Endothelial cell of umbilical vein (primary cell): Measurements from ENCODE around the gene PRCD. TPM values are rescaled to one million over a fixed set of nuclear protein-coding genes. Genes with fewer than 3 reads are reported as not detected.
A peak's percentile ranks its signal among the peaks of the same experiment; 100 is the strongest.

Source experiments
- BruUV-seq: library from RNA; stranded (reverse); fragments of 400-500 nt; replicated peaks from 2 replicates; lab custom pipeline; 2021; lab: Mats Ljungman, UMichigan
- CTCF ChIA-PET: fragments of 300-600, 350-600 bp; sonication (Branson Sonifier 250); formaldehyde crosslinking; loops from one replicate; lab custom pipeline; 2021; ENCODE audit warnings: antibody characterized with exemption, inconsistent platforms; lab: Charles Lee
- POLR2A ChIA-PET: fragments of 300-600, 350-600 bp; sonication (Branson Sonifier 250); formaldehyde crosslinking; loops from one replicate; lab custom pipeline; 2021; ENCODE audit warnings: antibody characterized with exemption, inconsistent platforms; lab: Charles Lee
- DNase-seq: peaks from one replicate; pipeline ENCODE4 v3.0.0-alpha.2; 2011; ENCODE audit warnings: low read depth, low spot score
- FAIRE-seq: peaks from 2 replicates; lab custom pipeline; 2011; peaks lifted over from hg19 to GRCh38; lab: Jason Lieb, UNC
- H2AFZ ChIP-seq: 2 replicates; pipeline ENCODE4 v1.6.0; 2012; ENCODE audit warnings: low read depth, low read length, control low read depth, inconsistent platforms
- H3K27ac ChIP-seq: 2 replicates; pipeline ENCODE4 v1.5.1; 2011; ENCODE audit warnings: low read depth, mild to moderate bottlenecking, control low read depth, low read length, moderate library complexity; ENCODE audit not compliant: insufficient read depth
- H3K27me3 ChIP-seq, 2 experiments: 2 replicates each; pipeline versions ENCODE4 v1.6.0 to v1.6.1; 2011; ENCODE audit warnings: low read length in 2 of 2, mixed read lengths in 1 of 2; ENCODE audit not compliant: control insufficient read depth in 2 of 2, insufficient read depth in 2 of 2
- H3K36me3 ChIP-seq, 2 experiments: 2 replicates in 1 of 2; 3 replicates in 1 of 2; pipeline ENCODE4 v1.5.1; 2011; ENCODE audit warnings: low read length in 2 of 2, mild to moderate bottlenecking in 1 of 2, moderate library complexity in 1 of 2; ENCODE audit not compliant: control insufficient read depth in 2 of 2, insufficient read depth in 2 of 2; ENCODE audit errors: extremely low read depth in 1 of 2
- H3K4me1 ChIP-seq: 3 replicates; pipeline ENCODE4 v1.5.1; 2011; ENCODE audit warnings: mild to moderate bottlenecking, low read length; ENCODE audit not compliant: control insufficient read depth, insufficient read depth; ENCODE audit errors: extremely low read depth
- H3K4me2 ChIP-seq: 2 replicates; pipeline ENCODE4 v1.6.1; 2011; ENCODE audit warnings: low read length, control low read depth, mixed read lengths; ENCODE audit not compliant: insufficient read depth
- H3K4me3 ChIP-seq, 3 experiments: fragments of 200-600 bp in 1 of 3; sonication (generic), shearing (Covaris generic) in 1 of 3; replicated peaks in 1 of 3; 2 replicates each; pipeline ENCODE4 v1.5.1; 2011 to 2016; ENCODE audit warnings: control low read depth in 3 of 3, low read length in 3 of 3, mild to moderate bottlenecking in 2 of 3, inconsistent platforms in 1 of 3, low read depth in 1 of 3, moderate library complexity in 1 of 3; ENCODE audit not compliant: insufficient read depth in 1 of 3
- H3K79me2 ChIP-seq: 2 replicates; pipeline ENCODE4 v1.6.0; 2012; ENCODE audit warnings: low read length, inconsistent platforms; ENCODE audit not compliant: control insufficient read depth, insufficient read depth
- H3K9ac ChIP-seq: replicated peaks from 2 replicates; pipeline ENCODE3; 2011; ENCODE audit warnings: low read length, control low read depth; ENCODE audit not compliant: insufficient read depth; ENCODE audit errors: extremely low read depth
- H3K9me1 ChIP-seq: replicated peaks from 3 replicates; pipeline ENCODE4 v1.6.0; 2011; ENCODE audit warnings: mild to moderate bottlenecking, low read length; ENCODE audit not compliant: control insufficient read depth, insufficient read depth; ENCODE audit errors: extremely low read depth
- H3K9me3 ChIP-seq: replicated peaks from 2 replicates; pipeline ENCODE4 v1.5.1; 2012; ENCODE audit warnings: low read length, inconsistent platforms; ENCODE audit not compliant: control insufficient read depth, insufficient read depth
- H4K20me1 ChIP-seq: replicated peaks from 2 replicates; pipeline ENCODE3; 2011; ENCODE audit warnings: mild to moderate bottlenecking, low read length; ENCODE audit not compliant: control insufficient read depth, insufficient read depth; ENCODE audit errors: extremely low read depth
- CTCF ChIP-seq, 2 donors: IDR thresholded peaks; 1 replicate in 1 of 2; 2 replicates in 1 of 2; pipeline ENCODE4 v1.5.1; 2011; ENCODE audit warnings: low read length in 2 of 2, mild to moderate bottlenecking in 2 of 2, moderate library complexity in 2 of 2, control low read depth in 1 of 2, inconsistent platforms in 1 of 2, low read depth in 1 of 2; ENCODE audit not compliant: insufficient read depth in 1 of 2; ENCODE audit errors: extremely low read depth in 1 of 2
- EZH2 ChIP-seq: IDR thresholded peaks from 2 replicates; pipeline ENCODE4 v1.6.1; 2012; ENCODE audit warnings: borderline replicate concordance, low read depth, mild to moderate bottlenecking, moderate library complexity, low read length, inconsistent platforms; ENCODE audit not compliant: severe bottlenecking
- FOS ChIP-seq: IDR thresholded peaks from 2 replicates; pipeline ENCODE4 v1.6.1; 2011; ENCODE audit warnings: mild to moderate bottlenecking, low read length, moderate library complexity, borderline replicate concordance; ENCODE audit not compliant: insufficient read depth
- GATA2 ChIP-seq: IDR thresholded peaks from 2 replicates; pipeline ENCODE4 v1.7.0; 2011; ENCODE audit warnings: low read depth, mild to moderate bottlenecking, moderate library complexity, mixed read lengths, low read length; ENCODE audit not compliant: insufficient read length, insufficient read depth
- JUN ChIP-seq: IDR thresholded peaks from 2 replicates; pipeline ENCODE4 v1.6.1; 2011; ENCODE audit warnings: borderline replicate concordance, low read depth; ENCODE audit not compliant: insufficient read length, insufficient read depth
- MAX ChIP-seq: IDR thresholded peaks from 2 replicates; pipeline ENCODE4 v1.6.1; 2011; ENCODE audit not compliant: insufficient read depth, insufficient read length
- MYC ChIP-seq: IDR thresholded peaks from one replicate; pipeline ENCODE4 v1.6.1; 2011; ENCODE audit warnings: mild to moderate bottlenecking, low read depth, low read length
- POLR2A ChIP-seq: IDR thresholded peaks from 2 replicates; pipeline ENCODE4 v1.6.1; 2012; ENCODE audit warnings: low read depth, mild to moderate bottlenecking, control low read depth, low read length
- POLR2AphosphoS5 ChIP-seq: IDR thresholded peaks from 2 replicates; pipeline ENCODE4 v1.6.1; 2012; ENCODE audit warnings: low read depth, mild to moderate bottlenecking, control low read depth, low read length, moderate library complexity; ENCODE audit not compliant: insufficient read depth
- dilution Hi-C: fragments of 300-500 bp; cut with MboI; formaldehyde crosslinking; loops from one replicate; pipeline ENCODE4 v1.15.0; 2019; ENCODE audit warnings: low sequenced_read_pairs; ENCODE audit not compliant: extremely low pct_ligation_motif_present
- intact Hi-C: fragments of 100-400 bp; cut with micrococcal nuclease; formaldehyde crosslinking; loops from one replicate; pipeline ENCODE4 v1.10.0; 2022
- polyA plus RNA-seq, 4 experiments: library from polyadenylated mRNA; depleted of rRNA in 3 of 4; stranded (reverse) in 3 of 4; unstranded in 1 of 4; fragments of >200 nt; gene quantifications; 2 replicates each; pipeline versions ENCODE4 v1.2.1 to v1.2.3, GENCODE V29; 2011 to 2012; ENCODE audit warnings: missing spikeins in 1 of 4
- total RNA-seq: library from RNA; stranded (reverse); gene quantifications from 2 replicates; pipeline ENCODE4 v1.2.3, GENCODE V29; 2021

The PRCD gene
- total and polyA plus RNA-seq, 2 donors (not counting 3 experiments of a cell fraction or from before 2014, with no cell fraction given) = not detected

- intact Hi-C loops = no loop called here
- Histone ChIP-seq H3K9me1 (no peaks in the 10 kb centered on the region), H3K9me3 (no peaks in the 10 kb centered on the region), H3K4me1 (no peaks in the 10 kb centered on the region), H3K9ac (no peak overlapping the region), H2AFZ (no peak overlapping the region), H3K36me3 (no peaks in the 10 kb centered on the region), H4K20me1 (no peaks in the 10 kb centered on the region), H3K79me2 (no peaks in the 10 kb centered on the region), H3K27me3 (no peaks in the 10 kb centered on the region), H3K4me3 (no peak overlapping the region), H3K4me2 (no peak overlapping the region), H3K27ac (no peak overlapping the region)
- BruUV-seq = no TSS peak
- POLR2A ChIA-PET = interaction anchor here (0.6 kb wide), 1 partner anchor 1179 kb away, joined by 4 read pairs; no protein-coding TSS in a partner anchor
- FAIRE-seq (peak; percentile 63), DNase-seq (no peak)
- CTCF ChIA-PET = interaction anchor here (1.2 to 4.4 kb wide), 2 partner anchors 31 kb away, joined by 3 to 13 read pairs; no protein-coding TSS in a partner anchor
- TF ChIP-seq MAX (no peak), POLR2A (no peak), CTCF (IDR thresholded peaks at IDR 0.05; ENCODE audit: extremely low read depth in 1 of 2, insufficient read depth in 1 of 2, low read depth in 1 of 2, low read length in 2 of 2) (no peak), FOS (no peak), GATA2 (no peak), JUN (no peak), POLR2AphosphoS5 (no peak), MYC (no peak), EZH2 (no peak)
- dilution Hi-C loops = no loop called here
Observed at GRCh38 chr17:76593384-76593826, 53.6 kb downstream of the PRCD start.
